ENCODE data around the gene EEF1G.
A peak's percentile ranks its signal among the peaks of the same experiment; 100 is the strongest.
"Not testable (repeated sequence)": the region's sequence is repeated elsewhere in the genome, so short reads cannot be mapped to it uniquely, and the experiment has no call there.

EEF1G gene

GRCh38 chr11:62561677-62562230, 11.9 kb downstream of the EEF1G start:
- Mint-ChIP-seq H3K36me3 (peaks cover 57% of the 10 kb centered on the region), H3K27ac (peak overlapping the region; percentile 47), H3K4me1 (peaks cover 58% of the 10 kb centered on the region)
- DNase-seq, H3K4me3 Mint-ChIP-seq, H3K27me3 Mint-ChIP-seq, H3K9me3 Mint-ChIP-seq: not testable (repeated sequence)
- CTCF ChIA-PET, result interaction anchor here (1.0 to 11.7 kb wide), 8 partner anchors 10 to 180 kb away, joined by 3 to 276 read pairs (median 14); partner anchors contain the start of genes AHNAK and LRRN4CL

- Mint-ChIP-seq H3K27me3 (no peaks in the 10 kb centered on the region), H3K9me3 (no peaks in the 10 kb centered on the region), H3K4me3 (no peak overlapping the region), H3K4me1 (peaks cover 64% of the 10 kb centered on the region), H3K27ac (peak overlapping the region; percentile 80), H3K36me3 (peaks cover 45% of the 10 kb centered on the region)
- CTCF ChIA-PET, result interaction anchor here (0.7 to 11.7 kb wide), 23 partner anchors 9 to 179 kb away, joined by 3 to 276 read pairs (median 5); partner anchors contain the start of genes AHNAK, LRRN4CL, SCGB1A1 and TUT1
- DNase-seq, result peak; percentile 86
These were observed 13.1 kb downstream of the EEF1G start for GRCh38 chr11:62560566-62561103.

- H3K27me3 Mint-ChIP-seq, DNase-seq, H3K9me3 Mint-ChIP-seq, H3K4me3 Mint-ChIP-seq: not testable (repeated sequence)
- CTCF ChIA-PET, result interaction anchor here (0.6 to 11.7 kb wide), 13 partner anchors 8 to 187 kb away, joined by 3 to 276 read pairs (median 6); partner anchors contain the start of genes AHNAK and TUT1
- peak overlapping the region; percentile 97 for H3K27ac Mint-ChIP-seq
- H3K4me1 Mint-ChIP-seq, result peaks cover 71% of the 10 kb centered on the region
- H3K36me3 Mint-ChIP-seq, result peaks cover 44% of the 10 kb centered on the region
These were observed 14.1 kb downstream of the EEF1G start for GRCh38 chr11:62559626-62560025.

GRCh38 chr11:62559204-62559603, 14.5 kb downstream of the EEF1G start:
- peaks cover 75% of the 10 kb centered on the region for H3K4me1 Mint-ChIP-seq

GRCh38 chr11:62558669-62559068, 15.0 kb downstream of the EEF1G start:
- no peaks in the 10 kb centered on the region for H3K27me3 Mint-ChIP-seq
- H3K36me3 Mint-ChIP-seq, result peaks cover 41% of the 10 kb centered on the region
- peaks cover 78% of the 10 kb centered on the region for H3K4me1 Mint-ChIP-seq
- H3K4me3 Mint-ChIP-seq, result no peak overlapping the region
- H3K27ac Mint-ChIP-seq, result peak overlapping the region; percentile 97
- no peak for DNase-seq
- CTCF ChIA-PET, result interaction anchor here (0.7 to 11.7 kb wide), 8 partner anchors 13 to 186 kb away, joined by 3 to 276 read pairs (median 7); partner anchors contain the start of gene AHNAK
- no peaks in the 10 kb centered on the region for H3K9me3 Mint-ChIP-seq

More at GRCh38 chr11:62559204-62559603, 14.5 kb downstream of the EEF1G start:
- no peaks in the 10 kb centered on the region for H3K27me3 Mint-ChIP-seq
- no peak for DNase-seq
- peak overlapping the region; percentile 97 for H3K27ac Mint-ChIP-seq
- H3K9me3 Mint-ChIP-seq, result no peaks in the 10 kb centered on the region
- CTCF ChIA-PET, result interaction anchor here (0.7 to 11.7 kb wide), 8 partner anchors 12 to 186 kb away, joined by 3 to 276 read pairs (median 7); partner anchors contain the start of gene AHNAK
- H3K36me3 Mint-ChIP-seq, result peaks cover 44% of the 10 kb centered on the region
- H3K4me3 Mint-ChIP-seq, result no peak overlapping the region

- Mint-ChIP-seq H3K27ac (peak overlapping the region; percentile 97), H3K4me1 (peaks cover 90% of the 10 kb centered on the region), H3K27me3 (no peaks in the 10 kb centered on the region), H3K9me3 (no peaks in the 10 kb centered on the region), H3K4me3 (peak overlapping the region; percentile 59), H3K36me3 (peaks cover 35% of the 10 kb centered on the region)
- CTCF ChIA-PET, result interaction anchor here (0.5 to 11.7 kb wide), 7 partner anchors 9 to 219 kb away, joined by 3 to 276 read pairs (median 7); partner anchors contain the start of gene AHNAK
- DNase-seq, result peak; percentile 85
These were observed 16.6 kb downstream of the EEF1G start for GRCh38 chr11:62556875-62557631.

- no peaks in the 10 kb centered on the region for H3K27me3 Mint-ChIP-seq
- peak overlapping the region; percentile 59 for H3K4me3 Mint-ChIP-seq
- DNase-seq, result peak; percentile 93
- H3K9me3 Mint-ChIP-seq, result no peaks in the 10 kb centered on the region
- peak overlapping the region; percentile 97 for H3K27ac Mint-ChIP-seq
- H3K4me1 Mint-ChIP-seq, result peaks cover 95% of the 10 kb centered on the region
- H3K36me3 Mint-ChIP-seq, result peaks cover 31% of the 10 kb centered on the region
- CTCF ChIA-PET, result interaction anchor here (0.6 to 11.7 kb wide), 5 partner anchors 14 to 218 kb away, joined by 3 to 276 read pairs (median 12); partner anchors contain the start of genes AHNAK and TUT1
These were observed 17.4 kb downstream of the EEF1G start for GRCh38 chr11:62556108-62556874.

- DNase-seq, result peak; percentile 72
- peak overlapping the region; percentile 59 for H3K4me3 Mint-ChIP-seq
- H3K27ac Mint-ChIP-seq, result peak overlapping the region; percentile 97
- H3K9me3 Mint-ChIP-seq, result no peaks in the 10 kb centered on the region
- CTCF ChIA-PET, result interaction anchor here (1.0 to 11.7 kb wide), 3 partner anchors 14 to 130 kb away, joined by 4 to 276 read pairs (median 147); partner anchors contain the start of genes AHNAK and TUT1
- peaks cover 6% of the 10 kb centered on the region for H3K27me3 Mint-ChIP-seq
- peaks cover 97% of the 10 kb centered on the region for H3K4me1 Mint-ChIP-seq
- peaks cover 26% of the 10 kb centered on the region for H3K36me3 Mint-ChIP-seq
These were observed 18.1 kb downstream of the EEF1G start for GRCh38 chr11:62555464-62556107.

GRCh38 chr11:62554387-62555167, 19.1 kb downstream of the EEF1G start:
- Mint-ChIP-seq H3K4me1 (peaks cover 95% of the 10 kb centered on the region), H3K27ac (peak overlapping the region; percentile 97), H3K36me3 (peaks cover 16% of the 10 kb centered on the region), H3K27me3 (peaks cover 16% of the 10 kb centered on the region), H3K9me3 (no peaks in the 10 kb centered on the region), H3K4me3 (peak overlapping the region; percentile 26)
- CTCF ChIA-PET, result interaction anchor here (7.0 to 11.7 kb wide), 2 partner anchors 13 to 129 kb away, joined by 147 to 276 read pairs; partner anchors contain the start of gene AHNAK
- no peak for DNase-seq

- peaks cover 22% of the 10 kb centered on the region for H3K27me3 Mint-ChIP-seq
- H3K27ac Mint-ChIP-seq, result peak overlapping the region; percentile 97
- H3K4me3 Mint-ChIP-seq, result peak overlapping the region; percentile 26
- peaks cover 11% of the 10 kb centered on the region for H3K36me3 Mint-ChIP-seq
- DNase-seq, result no peak
- peaks cover 90% of the 10 kb centered on the region for H3K4me1 Mint-ChIP-seq
- CTCF ChIA-PET, result interaction anchor here (1.3 to 11.7 kb wide), 3 partner anchors 12 to 129 kb away, joined by 3 to 276 read pairs (median 16); partner anchors contain the start of gene AHNAK
- H3K9me3 Mint-ChIP-seq, result no peaks in the 10 kb centered on the region
These were observed 19.8 kb downstream of the EEF1G start for GRCh38 chr11:62553839-62554361.

- CTCF ChIA-PET, result interaction anchor here (0.8 to 11.7 kb wide), 6 partner anchors 7 to 158 kb away, joined by 3 to 276 read pairs (median 12); partner anchors contain the start of gene AHNAK
- DNase-seq, result peak; percentile 83
These were observed 20.4 kb downstream of the EEF1G start for GRCh38 chr11:62553080-62553838.

More at GRCh38 chr11:62553080-62553838, 20.4 kb downstream of the EEF1G start:
- Mint-ChIP-seq H3K9me3 (no peaks in the 10 kb centered on the region), H3K4me1 (peaks cover 85% of the 10 kb centered on the region), H3K36me3 (peaks cover 11% of the 10 kb centered on the region), H3K27me3 (peaks cover 29% of the 10 kb centered on the region), H3K4me3 (peak overlapping the region; percentile 59), H3K27ac (peak overlapping the region; percentile 97)
